Endothelial cell of umbilical vein (primary cell): ENCODE measurements around the gene CAP2. TPM values are rescaled to one million over a fixed set of nuclear protein-coding genes. Genes with fewer than 3 reads are reported as not detected.

Experiments
- BruUV-seq: library from RNA; stranded (reverse); fragments of 400-500 nt; replicated peaks from 2 replicates; lab custom pipeline; 2021; lab: Mats Ljungman, UMichigan
- CTCF ChIA-PET: fragments of 300-600, 350-600 bp; sonication (Branson Sonifier 250); formaldehyde crosslinking; loops from one replicate; lab custom pipeline; 2021; ENCODE audit warnings: antibody characterized with exemption, inconsistent platforms; lab: Charles Lee
- POLR2A ChIA-PET: fragments of 300-600, 350-600 bp; sonication (Branson Sonifier 250); formaldehyde crosslinking; loops from one replicate; lab custom pipeline; 2021; ENCODE audit warnings: antibody characterized with exemption, inconsistent platforms; lab: Charles Lee
- DNase-seq: peaks from one replicate; pipeline ENCODE4 v3.0.0-alpha.2; 2011; ENCODE audit warnings: low read depth, low spot score
- FAIRE-seq: peaks from 2 replicates; lab custom pipeline; 2011; peaks lifted over from hg19 to GRCh38; lab: Jason Lieb, UNC
- H2AFZ ChIP-seq: 2 replicates; pipeline ENCODE4 v1.6.0; 2012; ENCODE audit warnings: low read depth, low read length, control low read depth, inconsistent platforms
- H3K27ac ChIP-seq: 2 replicates; pipeline ENCODE4 v1.5.1; 2011; ENCODE audit warnings: low read depth, mild to moderate bottlenecking, control low read depth, low read length, moderate library complexity; ENCODE audit not compliant: insufficient read depth
- H3K27me3 ChIP-seq, 2 experiments: 2 replicates each; pipeline versions ENCODE4 v1.6.0 to v1.6.1; 2011; ENCODE audit warnings: low read length in 2 of 2, mixed read lengths in 1 of 2; ENCODE audit not compliant: control insufficient read depth in 2 of 2, insufficient read depth in 2 of 2
- H3K36me3 ChIP-seq, 2 experiments: 2 replicates in 1 of 2; 3 replicates in 1 of 2; pipeline ENCODE4 v1.5.1; 2011; ENCODE audit warnings: low read length in 2 of 2, mild to moderate bottlenecking in 1 of 2, moderate library complexity in 1 of 2; ENCODE audit not compliant: control insufficient read depth in 2 of 2, insufficient read depth in 2 of 2; ENCODE audit errors: extremely low read depth in 1 of 2
- H3K4me1 ChIP-seq: 3 replicates; pipeline ENCODE4 v1.5.1; 2011; ENCODE audit warnings: mild to moderate bottlenecking, low read length; ENCODE audit not compliant: control insufficient read depth, insufficient read depth; ENCODE audit errors: extremely low read depth
- H3K4me2 ChIP-seq: 2 replicates; pipeline ENCODE4 v1.6.1; 2011; ENCODE audit warnings: low read length, control low read depth, mixed read lengths; ENCODE audit not compliant: insufficient read depth
- H3K4me3 ChIP-seq, 3 experiments: fragments of 200-600 bp in 1 of 3; sonication (generic), shearing (Covaris generic) in 1 of 3; replicated peaks in 1 of 3; 2 replicates each; pipeline ENCODE4 v1.5.1; 2011 to 2016; ENCODE audit warnings: control low read depth in 3 of 3, low read length in 3 of 3, mild to moderate bottlenecking in 2 of 3, inconsistent platforms in 1 of 3, low read depth in 1 of 3, moderate library complexity in 1 of 3; ENCODE audit not compliant: insufficient read depth in 1 of 3
- H3K79me2 ChIP-seq: 2 replicates; pipeline ENCODE4 v1.6.0; 2012; ENCODE audit warnings: low read length, inconsistent platforms; ENCODE audit not compliant: control insufficient read depth, insufficient read depth
- H3K9ac ChIP-seq: replicated peaks from 2 replicates; pipeline ENCODE3; 2011; ENCODE audit warnings: low read length, control low read depth; ENCODE audit not compliant: insufficient read depth; ENCODE audit errors: extremely low read depth
- H3K9me1 ChIP-seq: replicated peaks from 3 replicates; pipeline ENCODE4 v1.6.0; 2011; ENCODE audit warnings: mild to moderate bottlenecking, low read length; ENCODE audit not compliant: control insufficient read depth, insufficient read depth; ENCODE audit errors: extremely low read depth
- H3K9me3 ChIP-seq: replicated peaks from 2 replicates; pipeline ENCODE4 v1.5.1; 2012; ENCODE audit warnings: low read length, inconsistent platforms; ENCODE audit not compliant: control insufficient read depth, insufficient read depth
- H4K20me1 ChIP-seq: replicated peaks from 2 replicates; pipeline ENCODE3; 2011; ENCODE audit warnings: mild to moderate bottlenecking, low read length; ENCODE audit not compliant: control insufficient read depth, insufficient read depth; ENCODE audit errors: extremely low read depth
- EZH2 ChIP-seq: IDR thresholded peaks from 2 replicates; pipeline ENCODE4 v1.6.1; 2012; ENCODE audit warnings: borderline replicate concordance, low read depth, mild to moderate bottlenecking, moderate library complexity, low read length, inconsistent platforms; ENCODE audit not compliant: severe bottlenecking
- FOS ChIP-seq: IDR thresholded peaks from 2 replicates; pipeline ENCODE4 v1.6.1; 2011; ENCODE audit warnings: mild to moderate bottlenecking, low read length, moderate library complexity, borderline replicate concordance; ENCODE audit not compliant: insufficient read depth
- GATA2 ChIP-seq: IDR thresholded peaks from 2 replicates; pipeline ENCODE4 v1.7.0; 2011; ENCODE audit warnings: low read depth, mild to moderate bottlenecking, moderate library complexity, mixed read lengths, low read length; ENCODE audit not compliant: insufficient read length, insufficient read depth
- JUN ChIP-seq: IDR thresholded peaks from 2 replicates; pipeline ENCODE4 v1.6.1; 2011; ENCODE audit warnings: borderline replicate concordance, low read depth; ENCODE audit not compliant: insufficient read length, insufficient read depth
- MYC ChIP-seq: IDR thresholded peaks from one replicate; pipeline ENCODE4 v1.6.1; 2011; ENCODE audit warnings: mild to moderate bottlenecking, low read depth, low read length
- POLR2A ChIP-seq: IDR thresholded peaks from 2 replicates; pipeline ENCODE4 v1.6.1; 2012; ENCODE audit warnings: low read depth, mild to moderate bottlenecking, control low read depth, low read length
- POLR2AphosphoS5 ChIP-seq: IDR thresholded peaks from 2 replicates; pipeline ENCODE4 v1.6.1; 2012; ENCODE audit warnings: low read depth, mild to moderate bottlenecking, control low read depth, low read length, moderate library complexity; ENCODE audit not compliant: insufficient read depth
- dilution Hi-C: fragments of 300-500 bp; cut with MboI; formaldehyde crosslinking; loops from one replicate; pipeline ENCODE4 v1.15.0; 2019; ENCODE audit warnings: low sequenced_read_pairs; ENCODE audit not compliant: extremely low pct_ligation_motif_present
- intact Hi-C: fragments of 100-400 bp; cut with micrococcal nuclease; formaldehyde crosslinking; loops from one replicate; pipeline ENCODE4 v1.10.0; 2022
- polyA plus RNA-seq, 4 experiments: library from polyadenylated mRNA; depleted of rRNA in 3 of 4; stranded (reverse) in 3 of 4; unstranded in 1 of 4; fragments of >200 nt; gene quantifications; 2 replicates each; pipeline versions ENCODE4 v1.2.1 to v1.2.3, GENCODE V29; 2011 to 2012; ENCODE audit warnings: missing spikeins in 1 of 4
- total RNA-seq: library from RNA; stranded (reverse); gene quantifications from 2 replicates; pipeline ENCODE4 v1.2.3, GENCODE V29; 2021
- TF ChIP-seq, protein P1 (sequence below), 2 donors: IDR thresholded peaks; 1 replicate in 1 of 2; 2 replicates in 1 of 2; pipeline ENCODE4 v1.5.1; 2011; ENCODE audit warnings: low read length in 2 of 2, mild to moderate bottlenecking in 2 of 2, moderate library complexity in 2 of 2, control low read depth in 1 of 2, inconsistent platforms in 1 of 2, low read depth in 1 of 2; ENCODE audit not compliant: insufficient read depth in 1 of 2; ENCODE audit errors: extremely low read depth in 1 of 2
- TF ChIP-seq, protein P2 (sequence below): IDR thresholded peaks from 2 replicates; pipeline ENCODE4 v1.6.1; 2011; ENCODE audit not compliant: insufficient read depth, insufficient read length

The CAP2 gene
- total and polyA plus RNA-seq, 2 donors (not counting 3 experiments of a cell fraction or from before 2014, with no cell fraction given): 12.2 to 21.3 TPM

GRCh38 chr6:17593246-17593645, 199.9 kb downstream of the CAP2 start:
- ChIA-PET CTCF (interaction anchor here (1.5 kb wide), 1 partner anchor 9 kb away, joined by 4 read pairs; no protein-coding TSS in a partner anchor), POLR2A (no interaction called here)
- intact Hi-C loops (no loop called here), dilution Hi-C loops (no loop called here)
- DNase-seq (no peak), FAIRE-seq (no peak)
- no peaks in the 10 kb centered on the region for H3K79me2 ChIP-seq
- no peak for TF ChIP-seq JUN
- TF ChIP-seq, protein P1, sequence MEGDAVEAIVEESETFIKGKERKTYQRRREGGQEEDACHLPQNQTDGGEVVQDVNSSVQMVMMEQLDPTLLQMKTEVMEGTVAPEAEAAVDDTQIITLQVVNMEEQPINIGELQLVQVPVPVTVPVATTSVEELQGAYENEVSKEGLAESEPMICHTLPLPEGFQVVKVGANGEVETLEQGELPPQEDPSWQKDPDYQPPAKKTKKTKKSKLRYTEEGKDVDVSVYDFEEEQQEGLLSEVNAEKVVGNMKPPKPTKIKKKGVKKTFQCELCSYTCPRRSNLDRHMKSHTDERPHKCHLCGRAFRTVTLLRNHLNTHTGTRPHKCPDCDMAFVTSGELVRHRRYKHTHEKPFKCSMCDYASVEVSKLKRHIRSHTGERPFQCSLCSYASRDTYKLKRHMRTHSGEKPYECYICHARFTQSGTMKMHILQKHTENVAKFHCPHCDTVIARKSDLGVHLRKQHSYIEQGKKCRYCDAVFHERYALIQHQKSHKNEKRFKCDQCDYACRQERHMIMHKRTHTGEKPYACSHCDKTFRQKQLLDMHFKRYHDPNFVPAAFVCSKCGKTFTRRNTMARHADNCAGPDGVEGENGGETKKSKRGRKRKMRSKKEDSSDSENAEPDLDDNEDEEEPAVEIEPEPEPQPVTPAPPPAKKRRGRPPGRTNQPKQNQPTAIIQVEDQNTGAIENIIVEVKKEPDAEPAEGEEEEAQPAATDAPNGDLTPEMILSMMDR (IDR thresholded peaks at IDR 0.05; ENCODE audit: extremely low read depth in 1 of 2, insufficient read depth in 1 of 2, low read depth in 1 of 2, low read length in 2 of 2): no peak
- no peak for TF ChIP-seq GATA2
- TF ChIP-seq, protein P2, sequence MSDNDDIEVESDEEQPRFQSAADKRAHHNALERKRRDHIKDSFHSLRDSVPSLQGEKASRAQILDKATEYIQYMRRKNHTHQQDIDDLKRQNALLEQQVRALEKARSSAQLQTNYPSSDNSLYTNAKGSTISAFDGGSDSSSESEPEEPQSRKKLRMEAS: no peak
- no peak for TF ChIP-seq MYC
- TF ChIP-seq POLR2AphosphoS5: no peak
- no peak for TF ChIP-seq FOS
- no peak for TF ChIP-seq POLR2A
- TF ChIP-seq EZH2: no peak
- H3K9me1 ChIP-seq: no peaks in the 10 kb centered on the region
- H3K9ac ChIP-seq: no peak overlapping the region
- no peak overlapping the region for H3K4me3 ChIP-seq
- H3K4me1 ChIP-seq: no peaks in the 10 kb centered on the region
- H3K36me3 ChIP-seq: no peaks in the 10 kb centered on the region
- no peak overlapping the region for H3K27ac ChIP-seq
- BruUV-seq: no TSS peak
- no peak overlapping the region for H2AFZ ChIP-seq
- H4K20me1 ChIP-seq: no peaks in the 10 kb centered on the region
- H3K4me2 ChIP-seq: no peak overlapping the region
- no peaks in the 10 kb centered on the region for H3K9me3 ChIP-seq
- H3K27me3 ChIP-seq: peaks cover 0 to 2% of the 10 kb centered on the region in 2 experiments
